Sigmoid colon (tissue), 7 donors: Measurements from ENCODE around the gene SVOPL. TPM values are rescaled to one million over a fixed set of nuclear protein-coding genes. Genes with fewer than 3 reads are reported as not detected.

Experiments
- DNase-seq: peaks from one replicate; pipeline ENCODE4 v3.0.0-alpha.2; 2019
- H3K27ac ChIP-seq, 4 donors: fragments of 200-600 bp; sonication (generic); one replicate each; pipeline ENCODE4 v1.5.1; 2016 to 2019; ENCODE audit warnings: mild to moderate bottlenecking in 1 of 4
- H3K27me3 ChIP-seq, 3 donors: fragments of 200-600 bp; sonication (generic); one replicate each; pipeline ENCODE4 v1.5.1; 2019; ENCODE audit warnings: mild to moderate bottlenecking in 1 of 3
- H3K36me3 ChIP-seq, 4 donors: fragments of 200-600 bp; sonication (generic); one replicate each; pipeline ENCODE4 v1.5.1; 2016 to 2019
- H3K4me1 ChIP-seq, 4 donors: fragments of 200-600 bp; sonication (generic); one replicate each; pipeline ENCODE4 v1.5.1; 2017 to 2019
- H3K4me3 ChIP-seq, 4 donors: fragments of 200-600 bp; sonication (generic); one replicate each; pipeline ENCODE4 v1.5.1; 2017 to 2019; ENCODE audit warnings: mild to moderate bottlenecking in 2 of 4, moderate library complexity in 1 of 4
- H3K9me3 ChIP-seq, 4 donors: fragments of 200-600 bp in 3 of 4; sonication (generic) in 3 of 4; one replicate each; pipeline versions ENCODE4 v1.5.1 to v1.6.1; 2013 to 2019
- CTCF ChIP-seq, 4 experiments: fragments of 450-650 bp in 3 of 4; fragments of 200-600 bp in 1 of 4; IDR thresholded peaks; one replicate each; pipeline ENCODE4 v1.5.1; 2016 to 2019; ENCODE audit warnings: antibody characterized with exemption in 4 of 4, mild to moderate bottlenecking in 3 of 4, moderate library complexity in 2 of 4
- EP300 ChIP-seq, 4 donors: sonication (generic); formaldehyde crosslinking; IDR thresholded peaks; one replicate each; pipeline ENCODE4 v1.6.1; 2017; ENCODE audit warnings: antibody characterized with exemption in 4 of 4
- POLR2A ChIP-seq, 2 donors: fragments of 450-650 bp; IDR thresholded peaks; one replicate each; pipeline ENCODE4 v1.6.1; 2016; ENCODE audit warnings: antibody characterized with exemption in 2 of 2, mild to moderate bottlenecking in 2 of 2, moderate library complexity in 2 of 2
- POLR2AphosphoS5 ChIP-seq, 4 donors: sonication (generic); formaldehyde crosslinking; IDR thresholded peaks; one replicate each; pipeline ENCODE4 v1.6.1; 2017; ENCODE audit warnings: antibody characterized with exemption in 4 of 4
- WGBS, 2 donors: extraction: QIAGEN DNeasy Blood & Tissue Kit; methylation state at CpG; one replicate each; pipeline ENCODE4 v1.1.7; 2013; 5-methylcytosine and 5-hydroxymethylcytosine counted together
- intact Hi-C: fragments of 100-400 bp; cut with DNase I; formaldehyde crosslinking; loops from one replicate; pipeline ENCODE4 v1.15.1; 2023
- polyA plus RNA-seq, 3 donors: library from polyadenylated mRNA; stranded (reverse); fragments of 200-250 nt; gene quantifications; one replicate each; pipeline ENCODE4 v1.2.3, GENCODE V29; 2013
- total RNA-seq, 4 donors: library from RNA; depleted of rRNA; stranded (reverse); fragments of >200 nt; gene quantifications; one replicate each; pipeline ENCODE4 v1.1.0, GENCODE V29; 2016
- donor health status: healthy with polysubstance abuse.
- donor health status: Bipolar disorder and iron deficiency.
- donor health status: healthy.

SVOPL gene
- total and polyA plus RNA-seq, 7 donors: 1.8 to 2.3 TPM; not detected in 5

GRCh38 chr7:138584696-138585095 lies 116.5 kb downstream of the SVOPL start:
- intact Hi-C loops: no loop called here
- no peaks in the 10 kb centered on the region for H3K4me1 ChIP-seq
- DNase-seq: no peak
- 88 to 92% methylated on average over 4 of the region's 4 CpGs for WGBS, 2 donors
- TF ChIP-seq POLR2AphosphoS5 (IDR thresholded peaks at IDR 0.05) (no peak), POLR2A (IDR thresholded peaks at IDR 0.05) (no peak), EP300 (IDR thresholded peaks at IDR 0.05) (no peak)
- no peak overlapping the region for H3K27ac ChIP-seq
- no peaks in the 10 kb centered on the region for H3K27me3 ChIP-seq
- H3K9me3 ChIP-seq: no peaks in the 10 kb centered on the region
- H3K36me3 ChIP-seq: peaks cover 0 to 72% (median 11%) of the 10 kb centered on the region in 4 donors
- no peak overlapping the region for H3K4me3 ChIP-seq

- Histone ChIP-seq H3K9me3 (no peaks in the 10 kb centered on the region), H3K4me1 (no peaks in the 10 kb centered on the region), H3K27ac (no peak overlapping the region), H3K36me3 (peaks cover 0 to 76% (median 14%) of the 10 kb centered on the region in 4 donors), H3K27me3 (no peaks in the 10 kb centered on the region), H3K4me3 (no peak overlapping the region)
- TF ChIP-seq EP300 (IDR thresholded peaks at IDR 0.05) (no peak), POLR2AphosphoS5 (IDR thresholded peaks at IDR 0.05) (no peak), CTCF (IDR thresholded peaks at IDR 0.05) (no peak), POLR2A (IDR thresholded peaks at IDR 0.05) (no peak)
- intact Hi-C loops: no loop called here
- DNase-seq: no peak
Observed at GRCh38 chr7:138584283-138584682, 116.9 kb downstream of the SVOPL start.

- H3K36me3 ChIP-seq: peaks cover 0 to 85% (median 15%) of the 10 kb centered on the region in 4 donors
- no peak overlapping the region for H3K4me3 ChIP-seq
- intact Hi-C loops: no loop called here
- WGBS, 2 donors: 96% methylated on average over 4 of the region's 4 CpGs
- TF ChIP-seq EP300 (IDR thresholded peaks at IDR 0.05): no peak
- TF ChIP-seq CTCF (IDR thresholded peaks at IDR 0.05): no peak
- no peak for TF ChIP-seq POLR2A (IDR thresholded peaks at IDR 0.05)
- TF ChIP-seq POLR2AphosphoS5 (IDR thresholded peaks at IDR 0.05): no peak
- H3K27ac ChIP-seq: no peak overlapping the region
- H3K4me1 ChIP-seq: no peaks in the 10 kb centered on the region
- no peak for DNase-seq
- no peaks in the 10 kb centered on the region for H3K27me3 ChIP-seq
- H3K9me3 ChIP-seq: no peaks in the 10 kb centered on the region
Observed at GRCh38 chr7:138581065-138581464, 120.1 kb downstream of the SVOPL start.

GRCh38 chr7:138579671-138580070 lies 121.5 kb downstream of the SVOPL start:
- Histone ChIP-seq H3K9me3 (no peaks in the 10 kb centered on the region), H3K4me3 (no peak overlapping the region), H3K27ac (no peak overlapping the region), H3K36me3 (peaks cover 0 to 76% (median 11%) of the 10 kb centered on the region in 4 donors), H3K27me3 (no peaks in the 10 kb centered on the region), H3K4me1 (no peaks in the 10 kb centered on the region)
- no peak for DNase-seq
- no peak for TF ChIP-seq POLR2A (IDR thresholded peaks at IDR 0.05)
- TF ChIP-seq CTCF (IDR thresholded peaks at IDR 0.05): no peak
- TF ChIP-seq POLR2AphosphoS5 (IDR thresholded peaks at IDR 0.05): no peak
- no peak for TF ChIP-seq EP300 (IDR thresholded peaks at IDR 0.05)
- WGBS, 2 donors: 98 to 99% methylated on average over 3 of the region's 3 CpGs
- intact Hi-C loops: no loop called here

- intact Hi-C loops: no loop called here
- peaks cover 0 to 73% (median 11%) of the 10 kb centered on the region in 4 donors for H3K36me3 ChIP-seq
- DNase-seq: no peak
- H3K9me3 ChIP-seq: no peaks in the 10 kb centered on the region
- no peak overlapping the region for H3K4me3 ChIP-seq
- WGBS, 2 donors: 90 to 100% methylated on average over 1 of the region's 1 CpG
- no peaks in the 10 kb centered on the region for H3K4me1 ChIP-seq
- H3K27ac ChIP-seq: no peak overlapping the region
- TF ChIP-seq POLR2A (IDR thresholded peaks at IDR 0.05) (no peak), CTCF (IDR thresholded peaks at IDR 0.05) (no peak), EP300 (IDR thresholded peaks at IDR 0.05) (no peak)
- H3K27me3 ChIP-seq: no peaks in the 10 kb centered on the region
Observed at GRCh38 chr7:138579136-138579535, 122.0 kb downstream of the SVOPL start.
